ENCODE results near the gene ZIC1.

The ZIC1 gene

DNA sequence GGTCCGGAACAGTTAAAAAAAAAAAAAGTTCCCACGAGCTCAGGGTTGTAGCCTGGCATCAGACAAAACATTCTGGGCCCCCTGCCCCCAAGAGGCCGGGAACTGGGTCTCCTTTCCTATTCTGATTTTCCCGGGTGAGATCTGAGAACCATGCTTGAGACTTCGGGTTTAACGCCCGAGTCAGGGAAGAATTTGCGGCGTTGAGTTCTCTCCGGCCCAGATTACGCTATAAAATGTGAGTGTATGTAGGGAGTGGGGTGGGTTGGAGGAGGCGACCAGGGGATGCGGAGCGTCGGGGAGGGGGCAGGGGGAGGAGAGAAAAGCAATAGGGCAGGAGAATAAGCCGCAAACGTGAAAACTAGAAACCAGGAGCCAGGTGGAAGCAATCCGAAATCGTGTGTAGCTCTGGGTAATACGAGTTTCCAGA lies 2.7 kb downstream of the ZIC1 start:
- no peak for DNase-seq

- no peak for DNase-seq
Observed at GRCh38 chr3:147412261-147412916, 3.2 kb downstream of the ZIC1 start.

DNA sequence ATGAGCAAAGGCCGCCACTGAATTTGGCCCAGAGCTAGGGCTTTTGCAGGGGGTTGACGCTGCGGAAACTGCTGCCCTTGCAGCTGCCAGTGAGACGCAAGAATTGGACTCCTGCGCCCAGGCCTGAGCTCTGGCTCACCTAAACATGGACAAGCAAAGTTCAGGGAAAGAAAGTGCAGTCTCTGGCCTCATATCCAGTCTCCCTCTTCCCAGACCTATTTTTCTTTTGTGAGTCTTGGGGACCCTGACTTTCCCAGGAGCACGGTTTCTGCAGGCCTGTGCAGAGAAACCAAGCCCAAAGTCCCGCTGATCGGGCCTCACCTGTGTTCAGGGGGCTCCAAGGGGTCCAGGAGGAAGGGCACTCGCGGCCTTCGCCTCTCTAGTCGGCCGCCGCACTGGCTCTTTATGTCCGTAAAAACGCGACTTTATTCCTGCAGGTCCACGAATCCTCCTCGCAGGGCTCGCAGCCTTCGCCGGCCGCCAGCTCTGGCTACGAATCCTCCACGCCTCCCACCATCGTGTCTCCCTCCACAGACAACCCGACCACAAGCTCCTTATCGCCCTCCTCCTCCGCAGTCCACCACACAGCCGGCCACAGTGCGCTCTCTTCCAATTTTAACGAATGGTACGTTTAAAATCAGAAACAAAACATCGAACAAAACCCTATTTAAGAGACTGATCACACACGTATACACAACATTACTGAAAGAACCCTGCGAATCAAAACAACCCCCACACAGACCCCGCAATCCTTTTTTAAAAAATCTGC lies 3.9 kb downstream of the ZIC1 start:
- no peak for DNase-seq

DNA sequence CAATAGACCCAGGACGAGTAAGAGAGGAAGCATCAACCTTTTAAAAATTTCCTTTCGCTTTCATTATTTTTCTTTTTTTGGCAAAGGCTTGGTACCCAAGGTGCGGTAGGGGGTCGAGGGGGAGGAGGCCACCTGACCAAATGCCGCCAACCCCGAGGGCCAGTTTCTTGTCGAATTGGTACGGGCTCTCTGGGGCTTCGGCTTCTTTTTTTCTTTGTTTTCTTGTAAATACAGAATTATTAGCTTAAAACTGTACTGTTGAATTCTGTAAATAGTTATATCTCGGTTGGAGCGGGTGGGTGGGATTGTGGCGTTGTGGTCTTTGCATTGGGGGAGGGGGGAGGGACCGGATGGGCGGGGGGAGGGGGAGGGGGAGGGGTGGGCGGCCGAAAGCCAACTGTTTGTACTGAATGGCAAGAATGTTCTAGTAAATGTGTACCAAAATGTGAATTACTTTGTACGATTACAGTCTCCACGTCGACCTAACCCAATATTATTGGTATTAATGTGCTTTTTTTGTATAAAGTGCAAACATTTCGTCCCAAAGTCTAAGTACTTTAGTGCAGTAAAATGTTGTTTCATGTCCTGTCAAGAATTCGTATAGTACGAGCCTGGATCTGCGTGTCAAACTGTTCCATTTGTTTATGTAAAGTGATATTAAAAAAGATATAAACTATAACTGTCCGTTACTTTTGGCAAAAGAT lies 4.7 kb downstream of the ZIC1 start:
- DNase-seq, result no peak

DNA sequence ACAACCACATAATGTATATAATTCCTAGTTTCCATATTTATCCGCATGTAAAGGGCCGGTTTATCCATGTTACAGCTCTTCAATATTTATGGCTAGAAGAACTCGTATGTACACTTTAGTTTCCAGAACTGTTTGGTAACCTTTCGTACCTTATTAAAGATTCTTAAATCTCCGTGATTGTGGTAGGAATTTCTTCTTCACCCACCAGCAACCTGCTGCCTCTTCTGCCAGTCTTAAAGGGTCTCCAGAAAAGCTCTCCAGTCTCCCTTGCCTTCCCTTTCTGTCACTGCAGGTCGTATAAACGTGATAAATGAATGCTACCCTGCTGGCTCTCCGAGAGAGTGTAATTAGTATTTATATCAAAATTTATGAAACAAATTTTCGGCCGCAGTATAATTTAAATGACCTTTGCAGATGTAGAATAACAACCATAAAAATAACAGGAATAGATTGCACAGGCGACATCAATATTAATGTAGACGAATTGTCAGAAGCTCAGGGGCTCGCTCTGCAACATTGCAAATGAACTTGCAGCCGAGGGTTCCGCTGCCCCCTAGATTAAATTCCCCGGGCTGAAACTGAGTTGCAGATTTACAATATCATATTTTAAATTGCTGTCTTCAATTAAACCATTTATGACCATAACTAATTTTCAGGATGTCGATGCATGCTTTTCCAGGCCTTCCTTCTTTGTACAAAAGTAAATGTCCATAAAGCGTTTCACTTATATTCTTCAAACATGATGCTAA lies 5.4 kb downstream of the ZIC1 start:
- DNase-seq, result no peak

DNA sequence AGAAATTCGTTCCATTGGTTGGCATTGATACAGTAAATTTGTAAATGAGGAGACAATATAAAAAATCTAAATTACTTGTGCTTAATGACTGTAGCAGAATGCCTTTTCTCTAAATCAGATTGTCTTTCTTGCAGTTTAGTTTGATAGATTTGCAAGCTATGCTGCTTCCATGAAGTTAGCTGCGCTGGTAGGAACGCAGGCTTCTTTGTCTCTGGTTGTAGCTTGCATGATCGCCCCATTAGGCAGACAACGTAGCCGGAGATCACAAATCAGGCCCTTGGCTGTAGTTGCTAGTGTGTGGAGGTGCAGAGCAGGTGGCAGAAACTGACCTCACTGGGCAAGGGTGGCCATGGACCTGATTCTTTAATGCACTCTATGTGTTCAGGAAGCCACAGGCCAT lies 6.1 kb downstream of the ZIC1 start:
- DNase-seq, result no peak

GRCh38 chr3:147415874-147416273 lies 6.7 kb downstream of the ZIC1 start:
- DNase-seq, result no peak

GRCh38 chr3:147416931-147417330 lies 7.8 kb downstream of the ZIC1 start:
- DNase-seq, result no peak

- DNase-seq, result no peak
Observed at GRCh38 chr3:147417551-147418295, 8.6 kb downstream of the ZIC1 start.

DNA sequence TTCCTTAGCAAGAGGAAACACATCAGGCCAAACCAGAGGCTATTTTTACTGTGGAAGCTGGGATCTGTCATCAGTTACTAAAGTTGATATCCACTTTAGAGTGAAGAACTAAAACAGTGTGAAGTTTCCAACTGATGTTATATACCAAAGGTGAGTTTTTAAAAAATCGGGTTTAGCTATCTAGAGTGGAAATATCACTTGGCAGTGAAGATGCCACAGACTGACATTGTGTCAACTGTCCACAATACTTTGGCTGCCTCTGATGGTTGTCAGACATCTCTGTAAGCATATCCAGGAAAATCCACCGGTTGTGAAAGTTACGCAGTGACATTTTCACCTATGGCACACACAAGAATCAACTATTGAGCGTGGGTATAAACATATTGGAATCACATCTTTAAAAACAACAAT lies 9.2 kb downstream of the ZIC1 start:
- DNase-seq, result no peak

GRCh38 chr3:147418808-147419701 lies 9.9 kb downstream of the ZIC1 start:
- no peak for DNase-seq

DNA sequence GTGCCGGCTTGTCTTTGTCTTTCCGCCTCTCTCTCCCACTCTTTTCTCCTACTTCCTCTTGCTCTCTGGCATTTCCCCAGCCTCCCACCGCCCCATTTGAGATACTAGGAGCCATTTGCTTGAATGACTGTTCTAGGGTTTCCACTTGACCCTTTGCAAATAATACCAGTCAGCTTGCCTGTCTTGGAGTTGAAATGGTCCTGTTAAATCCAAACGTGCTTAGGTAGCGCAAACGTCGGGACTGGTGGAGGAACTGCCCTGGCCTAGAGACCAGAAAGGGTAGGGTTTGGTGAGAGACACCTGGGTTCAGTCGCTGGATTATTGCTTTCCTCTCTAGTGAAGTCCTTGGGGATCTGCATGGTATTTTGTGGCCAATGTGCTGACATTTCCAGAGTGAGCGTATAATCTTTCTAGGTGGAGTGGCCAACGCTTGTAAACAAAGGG lies 10.6 kb downstream of the ZIC1 start:
- no peak for DNase-seq

- no peak for DNase-seq
Observed at GRCh38 chr3:147420353-147421183, 11.4 kb downstream of the ZIC1 start.

- DNase-seq, result no peak
Observed at GRCh38 chr3:147421184-147421912, 12.2 kb downstream of the ZIC1 start.

DNA sequence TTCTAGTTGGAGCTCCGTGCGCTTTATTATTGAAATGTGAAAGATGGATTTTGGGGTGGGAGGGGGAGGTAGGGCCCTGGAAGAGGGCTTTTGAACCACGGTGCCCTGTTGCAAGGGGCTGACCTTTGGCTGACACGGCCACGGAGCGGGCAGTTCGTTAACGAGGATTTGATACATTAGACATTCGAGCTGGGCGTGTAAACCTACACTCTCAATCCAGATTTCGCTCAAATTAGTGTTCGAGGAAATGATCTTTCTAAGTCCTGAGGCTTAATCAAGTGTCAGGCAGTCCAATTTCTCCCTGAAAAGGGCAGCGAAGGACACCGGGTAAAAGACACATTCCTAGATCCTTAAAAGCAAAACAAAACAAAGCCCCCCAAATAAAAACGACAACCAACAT lies 13.0 kb downstream of the ZIC1 start:
- DNase-seq, result no peak

DNA sequence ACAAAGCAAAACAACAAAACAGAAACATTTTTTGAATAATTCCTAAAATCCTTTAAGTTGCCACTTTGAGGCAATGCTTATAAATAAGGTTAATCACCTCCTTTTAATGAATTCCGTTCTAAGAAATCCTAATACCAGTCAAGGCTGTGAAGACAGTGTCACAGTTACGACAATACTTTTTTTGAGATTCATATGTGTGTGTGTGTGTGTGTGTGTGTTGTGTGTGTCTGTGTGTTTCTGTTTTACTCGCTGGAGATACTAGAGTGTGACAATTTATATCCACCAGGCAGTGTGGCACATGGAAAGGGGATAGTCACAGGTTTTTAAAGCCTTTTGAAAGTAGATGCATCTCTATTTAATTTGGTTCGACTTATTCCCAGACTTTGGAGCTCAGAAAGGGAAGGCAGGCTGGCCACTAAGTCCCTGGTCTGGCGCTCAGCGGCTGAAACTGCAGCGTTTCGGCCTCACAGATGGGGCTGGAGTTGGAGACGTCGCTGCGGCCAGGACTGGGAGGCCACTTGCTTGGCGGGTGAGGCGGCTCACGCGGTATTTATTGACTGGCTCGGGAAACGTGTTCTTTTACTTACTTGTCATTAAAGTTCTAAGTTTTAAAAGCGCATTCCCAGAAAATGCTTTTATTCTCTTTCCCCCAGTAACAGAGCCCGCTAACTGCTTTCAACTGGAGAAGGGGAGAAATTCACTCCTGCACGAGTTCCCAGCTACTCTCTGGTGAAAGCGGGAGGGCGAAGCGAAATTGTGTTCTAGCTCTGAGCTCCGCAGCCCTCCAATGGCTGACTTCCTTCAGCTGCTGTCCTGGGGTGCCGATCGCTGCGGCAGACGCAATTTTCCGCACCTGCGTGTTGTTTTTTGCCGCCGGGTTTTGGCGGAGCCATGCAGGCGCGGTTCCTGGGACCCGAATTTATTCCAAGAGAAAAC lies 13.7 kb downstream of the ZIC1 start:
- DNase-seq, result no peak

DNA sequence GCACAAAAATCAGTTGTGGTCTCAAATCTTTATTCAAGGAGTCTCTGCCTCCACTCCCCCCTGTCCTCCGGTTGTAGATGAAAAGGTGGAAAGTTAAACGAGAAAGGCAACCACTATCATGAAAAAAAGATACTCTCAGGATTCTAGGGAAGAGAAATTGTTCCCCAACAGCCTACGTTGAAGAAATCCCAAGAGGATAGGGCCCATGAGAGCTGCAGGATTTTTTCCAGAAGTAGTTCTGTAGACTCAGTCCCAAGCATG lies 14.3 kb downstream of the ZIC1 start:
- DNase-seq, result no peak

GRCh38 chr3:147423798-147424580 lies 14.8 kb downstream of the ZIC1 start:
- no peak for DNase-seq
